Spleen (tissue), 7 donors: ENCODE measurements around the gene SATB1.

ENCODE experiments used
- CTCF ChIP-seq, 11 experiments: fragments of 200-600 bp in 7 of 11; fragments of 450-650 bp in 4 of 11; sonication (generic) in 4 of 11; IDR thresholded peaks in 8 of 11; conservative IDR thresholded peaks in 3 of 11; 1 replicate in 7 of 11; 2 replicates in 4 of 11; pipeline versions ENCODE4 v1.4.0 to v1.8.0; 2016 to 2021; ENCODE audit warnings: antibody characterized with exemption in 11 of 11, inconsistent platforms in 4 of 11, mild to moderate bottlenecking in 1 of 11
- POLR2AphosphoS5 ChIP-seq, 3 donors: sonication (generic); formaldehyde crosslinking; IDR thresholded peaks; one replicate each; pipeline ENCODE4 v1.5.1; 2017; ENCODE audit warnings: antibody characterized with exemption in 3 of 3
- donor health status: DM: no; HTN: no; CAD: no; lungs with moderate emphysema.
- donor health status: DM: no; HTN: no; CAD: no.
- donor health status: DM: no; HTN: no; CAD: no.

- no peak for TF ChIP-seq POLR2AphosphoS5 (IDR thresholded peaks at IDR 0.05)
- TF ChIP-seq CTCF (IDR thresholded peaks at IDR 0.05 in 8 of 11, conservative IDR thresholded peaks at IDR 0.05 in 3 of 11): no peak
Measured at GRCh38 chr3:18415839-18416238, 9.3 kb downstream of the SATB1 start.
